ENCODE data around the gene COQ9.
"Not testable (repeated sequence)": the region's sequence is repeated elsewhere in the genome, so short reads cannot be mapped to it uniquely, and the experiment has no call there.

Gene COQ9

DNA sequence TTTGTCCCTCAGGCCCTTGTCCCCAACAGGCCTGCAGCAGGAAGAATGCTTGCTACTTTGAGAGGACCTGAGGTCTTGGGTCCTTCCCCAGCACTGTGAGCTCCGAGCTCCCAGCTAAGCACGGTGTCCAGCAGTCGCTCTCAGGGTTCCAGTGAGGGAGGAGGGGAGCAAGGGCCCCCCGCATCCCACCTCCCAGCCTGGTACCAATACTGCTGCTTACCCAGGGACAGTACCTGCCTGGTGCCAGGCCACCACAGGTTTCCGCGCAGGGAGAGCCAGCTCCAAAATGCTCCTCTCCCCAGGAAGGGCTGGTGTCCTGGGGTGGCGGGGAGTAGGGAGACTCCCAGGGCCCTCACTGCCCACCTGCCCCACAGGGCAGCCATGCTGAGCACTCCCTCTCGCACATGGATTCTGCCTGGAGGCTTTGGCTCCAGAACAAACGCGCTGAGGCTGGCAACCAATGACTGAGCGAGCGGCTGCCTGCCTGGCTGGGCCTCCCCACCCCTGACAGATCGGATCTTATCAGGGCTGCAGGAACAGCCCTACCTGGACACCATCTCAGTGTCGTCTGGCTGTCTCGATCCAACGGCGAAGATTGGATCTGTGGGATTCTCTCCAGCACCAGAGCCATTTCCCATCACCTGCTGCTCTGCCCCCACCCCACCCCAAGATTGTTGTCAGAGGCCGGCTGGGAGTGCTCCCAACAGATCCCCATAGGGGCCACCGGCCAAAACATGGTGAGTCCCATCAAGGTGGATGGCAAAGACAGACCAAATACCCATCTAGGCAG, 36.6 kb downstream of the COQ9 start:
- Histone ChIP-seq H3K36me3 (ENCODE audit: control insufficient read depth, insufficient read depth, low read length) (no peaks in the 10 kb centered on the region), H3K4me3 (ENCODE audit: low read depth, low read length) (no peak overlapping the region), H3K27me3 (ENCODE audit: control insufficient read depth, insufficient read depth, low read length) (peaks cover 17% of the 10 kb centered on the region), H3K4me1 (ENCODE audit: control insufficient read depth, insufficient read depth, low read length) (peaks cover 2% of the 10 kb centered on the region), H3K9me3 (ENCODE audit: control insufficient read depth, insufficient read depth, low read length) (no peaks in the 10 kb centered on the region), H3K9ac (ENCODE audit: low read depth, low read length) (no peak overlapping the region)

DNA sequence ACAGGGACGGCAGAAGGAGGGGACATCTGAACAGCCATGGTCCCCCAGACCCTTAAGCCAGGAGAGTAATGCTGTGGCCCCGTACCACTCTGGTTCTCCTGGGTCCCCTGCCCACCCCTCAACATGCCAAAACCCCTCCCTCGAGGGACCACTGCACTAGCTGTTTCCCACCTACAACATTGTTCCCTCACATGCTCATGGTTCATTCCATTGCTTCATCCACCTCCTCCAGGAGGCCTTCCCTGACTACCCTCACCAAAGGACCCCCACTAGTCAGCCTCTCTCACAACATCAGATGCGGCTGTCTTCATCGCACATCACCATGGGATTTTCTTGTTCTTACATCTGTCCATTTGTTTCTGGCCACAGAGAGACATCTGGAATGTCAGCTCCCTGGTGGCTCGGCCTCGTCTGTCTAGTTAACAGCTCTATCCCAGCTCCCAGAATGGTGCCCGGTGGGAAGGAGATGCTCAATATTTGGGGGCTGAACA, 37.3 kb downstream of the COQ9 start:
- H3K4me3 ChIP-seq (ENCODE audit: low read depth, low read length): no peak overlapping the region
- H3K4me1 ChIP-seq (ENCODE audit: control insufficient read depth, insufficient read depth, low read length): peaks cover 2% of the 10 kb centered on the region
- H3K27me3 ChIP-seq (ENCODE audit: control insufficient read depth, insufficient read depth, low read length): peaks cover 17% of the 10 kb centered on the region
- no peaks in the 10 kb centered on the region for H3K36me3 ChIP-seq (ENCODE audit: control insufficient read depth, insufficient read depth, low read length)
- H3K9me3 ChIP-seq (ENCODE audit: control insufficient read depth, insufficient read depth, low read length): no peaks in the 10 kb centered on the region
- no peak overlapping the region for H3K9ac ChIP-seq (ENCODE audit: low read depth, low read length)

DNA sequence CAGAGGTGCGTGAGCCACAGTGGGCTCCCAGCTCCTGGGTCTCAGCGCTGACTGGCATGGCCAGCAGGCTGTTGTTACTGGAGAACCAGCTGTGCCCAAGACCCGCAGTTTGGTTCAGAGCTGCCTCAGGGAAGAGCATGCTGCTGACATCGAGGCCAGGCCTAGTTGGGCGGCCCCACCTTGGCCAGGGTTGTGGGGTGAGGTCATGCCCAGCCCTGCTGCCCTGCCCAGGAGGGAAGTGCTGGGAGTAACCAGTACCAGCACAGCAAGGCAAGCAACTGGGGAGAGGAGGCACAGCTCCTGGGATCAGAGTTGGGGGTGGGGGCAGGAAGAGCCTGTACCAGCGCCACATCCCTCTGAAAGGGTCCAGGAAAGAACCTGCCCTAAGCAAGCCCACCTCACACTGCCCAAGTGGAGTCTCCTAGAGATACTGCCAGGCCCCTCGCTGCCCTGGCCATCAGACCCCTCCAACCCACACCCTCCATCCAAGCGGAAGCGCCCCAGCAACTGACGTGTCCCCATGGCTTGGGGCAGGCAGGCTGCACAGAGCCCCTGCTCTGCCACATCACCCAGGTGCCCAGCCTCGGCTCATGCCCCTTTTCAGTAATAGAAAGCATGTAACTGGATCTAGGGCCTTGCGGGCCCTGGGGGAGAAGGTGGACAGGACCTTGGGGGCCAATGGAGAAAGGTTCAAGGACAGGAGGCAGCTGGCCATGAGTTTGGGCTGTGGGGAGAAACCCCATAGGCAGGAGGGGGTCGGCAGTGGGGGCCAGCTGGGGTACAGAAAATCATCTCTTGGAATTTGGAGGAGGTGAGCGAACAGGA, 38.0 kb downstream of the COQ9 start:
- no peaks in the 10 kb centered on the region for H3K9me3 ChIP-seq (ENCODE audit: control insufficient read depth, insufficient read depth, low read length)
- H3K27me3 ChIP-seq (ENCODE audit: control insufficient read depth, insufficient read depth, low read length): peaks cover 17% of the 10 kb centered on the region
- H3K4me1 ChIP-seq (ENCODE audit: control insufficient read depth, insufficient read depth, low read length): peaks cover 2% of the 10 kb centered on the region
- no peak overlapping the region for H3K9ac ChIP-seq (ENCODE audit: low read depth, low read length)
- H3K36me3 ChIP-seq (ENCODE audit: control insufficient read depth, insufficient read depth, low read length): no peaks in the 10 kb centered on the region
- peak overlapping the region; percentile 76 for H3K4me3 ChIP-seq (ENCODE audit: low read depth, low read length)

- no peaks in the 10 kb centered on the region for H3K9me3 ChIP-seq (ENCODE audit: control insufficient read depth, insufficient read depth, low read length)
- H3K36me3 ChIP-seq (ENCODE audit: control insufficient read depth, insufficient read depth, low read length): no peaks in the 10 kb centered on the region
- peaks cover 17% of the 10 kb centered on the region for H3K27me3 ChIP-seq (ENCODE audit: control insufficient read depth, insufficient read depth, low read length)
- H3K4me1 ChIP-seq (ENCODE audit: control insufficient read depth, insufficient read depth, low read length): peaks cover 2% of the 10 kb centered on the region
- H3K4me3 ChIP-seq (ENCODE audit: low read depth, low read length): peak within 1 kb of the TSS; percentile 76
- peak within 1 kb of the TSS; percentile 8 for H3K9ac ChIP-seq (ENCODE audit: low read depth, low read length)
These were observed 38.9 kb downstream of the COQ9 start, which contains the start of gene DOK4 for GRCh38 chr16:57485916-57486857. DOK4 (minus strand) TSS chr16:57486493; CDS start chr16:57479507, 6,986 bp downstream.

- no peaks in the 10 kb centered on the region for H3K36me3 ChIP-seq (ENCODE audit: control insufficient read depth, insufficient read depth, low read length)
- no peaks in the 10 kb centered on the region for H3K9me3 ChIP-seq (ENCODE audit: control insufficient read depth, insufficient read depth, low read length)
- H3K27me3 ChIP-seq (ENCODE audit: control insufficient read depth, insufficient read depth, low read length): peaks cover 17% of the 10 kb centered on the region
- H3K9ac ChIP-seq (ENCODE audit: low read depth, low read length): no peak overlapping the region
- H3K4me1 ChIP-seq (ENCODE audit: control insufficient read depth, insufficient read depth, low read length): peaks cover 2% of the 10 kb centered on the region
- peak overlapping the region; percentile 37 for H3K4me3 ChIP-seq (ENCODE audit: low read depth, low read length)
These were observed 39.9 kb downstream of the COQ9 start for GRCh38 chr16:57486858-57487834.

DNA sequence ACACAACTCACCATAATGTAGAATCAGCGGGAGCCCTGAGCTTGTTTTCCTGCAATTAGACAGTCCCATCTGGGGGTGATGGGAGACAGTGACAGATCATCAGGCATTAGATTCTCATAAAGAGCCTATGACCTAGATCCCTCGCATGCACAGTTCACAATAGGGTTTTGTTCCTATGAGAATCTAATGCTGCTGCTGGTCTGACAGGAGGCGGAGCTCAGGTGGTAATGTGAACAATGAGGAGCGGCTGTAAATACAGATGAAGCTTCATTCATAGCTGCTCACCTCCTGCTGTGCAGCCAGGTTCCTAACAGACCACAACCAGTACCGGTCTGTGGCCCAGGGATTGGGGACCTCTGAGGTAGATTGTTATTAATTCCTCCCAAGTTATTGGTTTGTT, 42.0 kb downstream of the COQ9 start:
- H3K27me3 ChIP-seq (ENCODE audit: control insufficient read depth, insufficient read depth, low read length): peaks cover 17% of the 10 kb centered on the region
- peaks cover 2% of the 10 kb centered on the region for H3K4me1 ChIP-seq (ENCODE audit: control insufficient read depth, insufficient read depth, low read length)
- no peak overlapping the region for H3K4me3 ChIP-seq (ENCODE audit: low read depth, low read length)
- H3K36me3 ChIP-seq (ENCODE audit: control insufficient read depth, insufficient read depth, low read length): no peaks in the 10 kb centered on the region
- H3K9me3 ChIP-seq (ENCODE audit: control insufficient read depth, insufficient read depth, low read length): no peaks in the 10 kb centered on the region
- H3K9ac ChIP-seq (ENCODE audit: low read depth, low read length): no peak overlapping the region

DNA sequence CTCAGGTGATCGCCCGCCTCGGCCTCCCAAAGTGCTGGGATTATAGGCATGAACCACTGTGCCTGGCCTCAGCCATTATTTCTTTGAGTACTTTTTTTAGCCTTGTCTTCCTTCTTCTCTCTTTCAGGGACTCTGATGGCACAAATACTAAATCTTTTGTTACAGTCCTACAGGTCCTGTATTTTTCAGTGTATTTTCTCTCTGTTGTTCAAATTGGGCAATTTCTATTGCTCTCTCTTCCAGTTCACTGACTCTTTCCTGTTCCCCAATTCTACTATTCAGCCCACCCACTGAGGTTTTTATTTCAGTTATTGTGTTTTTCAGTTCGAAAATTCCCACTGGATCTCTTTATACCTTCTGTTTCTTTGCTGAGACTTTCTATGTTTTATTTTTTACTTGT, 46.5 kb downstream of the COQ9 start:
- H3K9ac ChIP-seq (ENCODE audit: low read depth, low read length): no peak overlapping the region
- no peaks in the 10 kb centered on the region for H3K36me3 ChIP-seq (ENCODE audit: control insufficient read depth, insufficient read depth, low read length)
- H3K4me1 ChIP-seq (ENCODE audit: control insufficient read depth, insufficient read depth, low read length): no peaks in the 10 kb centered on the region
- no peaks in the 10 kb centered on the region for H3K27me3 ChIP-seq (ENCODE audit: control insufficient read depth, insufficient read depth, low read length)
- H3K4me3 ChIP-seq (ENCODE audit: low read depth, low read length): no peak overlapping the region
- H3K9me3 ChIP-seq (ENCODE audit: control insufficient read depth, insufficient read depth, low read length): no peaks in the 10 kb centered on the region

DNA sequence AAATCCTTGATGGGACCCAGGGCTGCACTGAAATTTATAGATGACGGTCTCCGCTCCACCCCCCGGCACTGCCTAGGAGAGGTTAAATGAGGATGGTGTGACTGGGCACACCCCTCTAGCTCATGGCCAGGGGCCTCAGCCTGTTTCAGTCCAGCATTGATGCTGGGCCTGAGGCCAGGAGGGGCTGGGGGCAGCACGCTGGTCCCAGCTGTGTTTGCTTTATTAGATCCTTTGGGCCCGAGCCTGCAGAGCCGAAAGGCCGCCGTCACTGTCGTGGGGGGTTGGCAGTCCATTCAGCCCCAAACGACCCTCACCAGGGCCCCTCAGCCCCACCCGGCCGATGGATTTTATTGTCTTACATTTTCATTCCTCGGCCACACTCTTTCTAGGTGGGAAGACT, 49.8 kb downstream of the COQ9 start:
- Histone ChIP-seq H3K9ac (ENCODE audit: low read depth, low read length) (no peak overlapping the region), H3K4me3 (ENCODE audit: low read depth, low read length) (no peak overlapping the region), H3K27me3 (ENCODE audit: control insufficient read depth, insufficient read depth, low read length) (no peaks in the 10 kb centered on the region), H3K9me3 (ENCODE audit: control insufficient read depth, insufficient read depth, low read length) (no peaks in the 10 kb centered on the region), H3K4me1 (ENCODE audit: control insufficient read depth, insufficient read depth, low read length) (no peaks in the 10 kb centered on the region), H3K36me3 (ENCODE audit: control insufficient read depth, insufficient read depth, low read length) (no peaks in the 10 kb centered on the region)

- H3K9me3 ChIP-seq (ENCODE audit: control insufficient read depth, insufficient read depth, low read length): no peaks in the 10 kb centered on the region
- no peak overlapping the region for H3K4me3 ChIP-seq (ENCODE audit: low read depth, low read length)
- no peak overlapping the region for H3K9ac ChIP-seq (ENCODE audit: low read depth, low read length)
- H3K27me3 ChIP-seq (ENCODE audit: control insufficient read depth, insufficient read depth, low read length): no peaks in the 10 kb centered on the region
- H3K4me1 ChIP-seq (ENCODE audit: control insufficient read depth, insufficient read depth, low read length): no peaks in the 10 kb centered on the region
- H3K36me3 ChIP-seq (ENCODE audit: control insufficient read depth, insufficient read depth, low read length): no peaks in the 10 kb centered on the region
These were observed 50.8 kb downstream of the COQ9 start for GRCh38 chr16:57498031-57498430.

DNA sequence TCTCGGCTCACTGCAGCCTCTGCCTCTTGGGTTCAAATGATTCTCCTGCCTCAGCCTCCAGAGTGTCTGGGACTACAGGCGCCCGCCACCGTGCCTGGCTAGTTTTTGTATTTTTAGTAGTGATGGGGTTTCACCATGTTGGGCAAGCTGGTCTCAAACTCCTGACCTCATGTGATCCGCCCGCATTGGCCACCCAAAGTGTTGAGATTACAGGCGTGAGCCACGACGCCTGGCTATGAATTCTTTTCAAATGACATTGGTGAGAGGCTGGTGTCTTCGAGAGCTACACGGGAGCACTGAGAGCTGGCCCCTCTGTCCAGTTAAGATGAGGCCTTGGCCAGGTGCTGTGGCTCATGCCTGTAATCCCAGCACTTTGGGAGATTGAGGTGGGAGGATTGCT, 52.7 kb downstream of the COQ9 start:
- H3K9me3 ChIP-seq (ENCODE audit: control insufficient read depth, insufficient read depth, low read length); H3K9ac ChIP-seq (ENCODE audit: low read depth, low read length); H3K4me1 ChIP-seq (ENCODE audit: control insufficient read depth, insufficient read depth, low read length); H3K4me3 ChIP-seq (ENCODE audit: low read depth, low read length); H3K27me3 ChIP-seq (ENCODE audit: control insufficient read depth, insufficient read depth, low read length); H3K36me3 ChIP-seq (ENCODE audit: control insufficient read depth, insufficient read depth, low read length): not testable (repeated sequence)
